CD8-positive, alpha-beta memory T cell (primary cell): ENCODE measurements around the gene TECTA. TPM values are rescaled to one million over a fixed set of nuclear protein-coding genes. Genes with fewer than 3 reads are reported as not detected.

Experiments
- CTCF ChIA-PET: fragments of 350-600 bp; sonication (Branson Sonifier 250); formaldehyde crosslinking; loops from one replicate; lab custom pipeline; 2021; ENCODE audit warnings: antibody characterized with exemption; lab: Charles Lee
- POLR2A ChIA-PET: fragments of 350-600 bp; sonication (Branson Sonifier 250); formaldehyde crosslinking; loops from one replicate; lab custom pipeline; 2021; ENCODE audit warnings: antibody characterized with exemption; lab: Charles Lee
- DNase-seq, 5 donors: peaks; one replicate each; pipeline versions ENCODE4 v3.0.0 to v3.0.0-alpha.2; 2020 to 2022; ENCODE audit warnings: mixed read lengths in 1 of 5
- H3K27ac ChIP-seq: one replicate; pipeline ENCODE4 v1.7.0; 2013; ENCODE audit warnings: low read depth, mild to moderate bottlenecking, low read length, moderate library complexity
- H3K27me3 ChIP-seq: 2 replicates; pipeline ENCODE4 v1.7.0; 2013; ENCODE audit warnings: low read length, mild to moderate bottlenecking; ENCODE audit not compliant: insufficient read depth, poor library complexity, severe bottlenecking
- H3K36me3 ChIP-seq: 2 replicates; pipeline ENCODE4 v1.7.0; 2013; ENCODE audit warnings: mild to moderate bottlenecking, low read length, moderate library complexity; ENCODE audit not compliant: insufficient read depth
- H3K4me1 ChIP-seq: 2 replicates; pipeline ENCODE4 v1.7.0; 2013; ENCODE audit warnings: mild to moderate bottlenecking, low read length, moderate library complexity; ENCODE audit not compliant: insufficient read depth
- H3K4me3 ChIP-seq: 2 replicates; pipeline ENCODE4 v1.7.0; 2013; ENCODE audit warnings: mild to moderate bottlenecking, low read length
- H3K9me3 ChIP-seq: 2 replicates; pipeline ENCODE4 v1.7.0; 2013; ENCODE audit warnings: mild to moderate bottlenecking, low read length
- H3K27ac Mint-ChIP-seq, 8 donors: one replicate each; pipeline ENCODE4 v1.8.0; 2020 to 2021; ENCODE audit warnings: mixed read lengths in 8 of 8, mild to moderate bottlenecking in 6 of 8, inconsistent platforms in 3 of 8, moderate library complexity in 3 of 8
- H3K27me3 Mint-ChIP-seq, 2 donors: one replicate each; pipeline ENCODE4 v1.8.0; 2020 to 2021; ENCODE audit warnings: mixed read lengths in 2 of 2, mild to moderate bottlenecking in 1 of 2, moderate library complexity in 1 of 2
- H3K36me3 Mint-ChIP-seq, 3 donors: one replicate each; pipeline ENCODE4 v1.8.0; 2020 to 2021; ENCODE audit warnings: mixed read lengths in 3 of 3, inconsistent platforms in 1 of 3, mild to moderate bottlenecking in 1 of 3
- H3K4me1 Mint-ChIP-seq, 3 donors: one replicate each; pipeline ENCODE4 v1.8.0; 2020 to 2021; ENCODE audit warnings: mixed read lengths in 3 of 3, inconsistent platforms in 1 of 3, mild to moderate bottlenecking in 1 of 3
- H3K4me3 Mint-ChIP-seq, 7 donors: one replicate each; pipeline ENCODE4 v1.8.0; 2020 to 2021; ENCODE audit warnings: mixed read lengths in 7 of 7, mild to moderate bottlenecking in 6 of 7, moderate library complexity in 4 of 7, inconsistent platforms in 2 of 7
- H3K9me3 Mint-ChIP-seq, 5 donors: one replicate each; pipeline ENCODE4 v1.8.0; 2020 to 2022; ENCODE audit warnings: mixed read lengths in 5 of 5, mild to moderate bottlenecking in 3 of 5, moderate library complexity in 2 of 5, inconsistent platforms in 1 of 5
- polyA plus RNA-seq: library from polyadenylated mRNA; unstranded; fragments of 300-500 nt; fragmentation: Illumina TruSeq; gene quantifications from one replicate; pipeline ENCODE4 v1.2.3, GENCODE V29; 2021
- total RNA-seq, 2 experiments: library from RNA; stranded (reverse); gene quantifications; one replicate each; pipeline ENCODE4 v1.2.3, GENCODE V29; 2021

Gene TECTA
- total and polyA plus RNA-seq, 3 experiments from 2014 or later = 0.29 to 0.39 TPM; not detected in 1

- Mint-ChIP-seq H3K27me3 (no peaks in the 10 kb centered on the region), H3K4me3 (no peak overlapping the region), H3K36me3 (peaks cover 18 to 34% (median 26%) of the 10 kb centered on the region in 3 donors), H3K4me1 (peaks cover 4 to 10% (median 8%) of the 10 kb centered on the region in 3 donors), H3K9me3 (peaks cover 0 to 2% (median 0%) of the 10 kb centered on the region in 5 donors), H3K27ac (no peak overlapping the region)
- POLR2A ChIA-PET = no interaction called here
- DNase-seq = no peak
- Histone ChIP-seq H3K4me1 (peaks cover 11% of the 10 kb centered on the region), H3K4me3 (no peak overlapping the region), H3K27me3 (no peaks in the 10 kb centered on the region), H3K27ac (no peak overlapping the region), H3K9me3 (no peaks in the 10 kb centered on the region), H3K36me3 (peaks cover 4% of the 10 kb centered on the region)
- CTCF ChIA-PET = no interaction called here
These were observed 19.7 kb upstream of the TECTA start for GRCh38 chr11:121081321-121081720.

- ChIA-PET POLR2A (no interaction called here), CTCF (no interaction called here)
- H3K4me3 Mint-ChIP-seq = no peak overlapping the region
These were observed 18.8 kb upstream of the TECTA start for GRCh38 chr11:121082219-121082618.

GRCh38 chr11:121082670-121083069, 18.4 kb upstream of the TECTA start:
- H3K36me3 Mint-ChIP-seq = peaks cover 28 to 47% (median 35%) of the 10 kb centered on the region in 3 donors
- CTCF ChIA-PET = no interaction called here
- H3K27ac Mint-ChIP-seq = no peak overlapping the region
- peaks cover 4 to 10% (median 8%) of the 10 kb centered on the region in 3 donors for H3K4me1 Mint-ChIP-seq
- H3K4me3 Mint-ChIP-seq = no peak overlapping the region
- no peak for DNase-seq
- peaks cover 4% of the 10 kb centered on the region for H3K36me3 ChIP-seq
- H3K9me3 ChIP-seq = no peaks in the 10 kb centered on the region
- no peaks in the 10 kb centered on the region for H3K27me3 Mint-ChIP-seq
- POLR2A ChIA-PET = no interaction called here
- H3K4me1 ChIP-seq = peaks cover 11% of the 10 kb centered on the region
- no peaks in the 10 kb centered on the region for H3K27me3 ChIP-seq
- no peak overlapping the region for H3K27ac ChIP-seq
- H3K4me3 ChIP-seq = no peak overlapping the region
- H3K9me3 Mint-ChIP-seq = peaks cover 0 to 2% (median 0%) of the 10 kb centered on the region in 5 donors

More at GRCh38 chr11:121082219-121082618, 18.8 kb upstream of the TECTA start:
- Histone ChIP-seq H3K36me3 (peaks cover 4% of the 10 kb centered on the region), H3K4me3 (no peak overlapping the region), H3K27me3 (no peaks in the 10 kb centered on the region), H3K27ac (no peak overlapping the region), H3K4me1 (peaks cover 11% of the 10 kb centered on the region), H3K9me3 (no peaks in the 10 kb centered on the region)
- DNase-seq = no peak
- H3K27me3 Mint-ChIP-seq = no peaks in the 10 kb centered on the region
- H3K36me3 Mint-ChIP-seq = peaks cover 24 to 43% (median 30%) of the 10 kb centered on the region in 3 donors
- no peak overlapping the region for H3K27ac Mint-ChIP-seq
- peaks cover 0 to 2% (median 0%) of the 10 kb centered on the region in 5 donors for H3K9me3 Mint-ChIP-seq
- H3K4me1 Mint-ChIP-seq = peaks cover 4 to 10% (median 8%) of the 10 kb centered on the region in 3 donors

- POLR2A ChIA-PET = no interaction called here
- H3K9me3 ChIP-seq = no peaks in the 10 kb centered on the region
- CTCF ChIA-PET = no interaction called here
These were observed 14.2 kb upstream of the TECTA start for GRCh38 chr11:121086866-121087265.

GRCh38 chr11:121089566-121089965, 11.5 kb upstream of the TECTA start:
- H3K27ac Mint-ChIP-seq = no peak overlapping the region
- H3K36me3 Mint-ChIP-seq = peaks cover 25 to 37% (median 27%) of the 10 kb centered on the region in 3 donors
- ChIA-PET POLR2A (no interaction called here), CTCF (no interaction called here)
- no peaks in the 10 kb centered on the region for H3K27me3 Mint-ChIP-seq
- H3K4me1 Mint-ChIP-seq = no peaks in the 10 kb centered on the region
- no peak overlapping the region for H3K4me3 Mint-ChIP-seq
- Histone ChIP-seq H3K4me1 (no peaks in the 10 kb centered on the region), H3K36me3 (no peaks in the 10 kb centered on the region), H3K9me3 (no peaks in the 10 kb centered on the region), H3K4me3 (no peak overlapping the region), H3K27ac (no peak overlapping the region), H3K27me3 (no peaks in the 10 kb centered on the region)
- DNase-seq = no peak
- H3K9me3 Mint-ChIP-seq = no peaks in the 10 kb centered on the region

More at GRCh38 chr11:121086866-121087265, 14.2 kb upstream of the TECTA start:
- Mint-ChIP-seq H3K27ac (no peak overlapping the region), H3K4me1 (no peaks in the 10 kb centered on the region), H3K9me3 (no peaks in the 10 kb centered on the region), H3K4me3 (no peak overlapping the region), H3K27me3 (no peaks in the 10 kb centered on the region), H3K36me3 (peaks cover 30 to 44% (median 37%) of the 10 kb centered on the region in 3 donors)
- Histone ChIP-seq H3K4me1 (no peaks in the 10 kb centered on the region), H3K4me3 (no peak overlapping the region), H3K36me3 (no peaks in the 10 kb centered on the region), H3K27me3 (no peaks in the 10 kb centered on the region), H3K27ac (no peak overlapping the region)
- no peak for DNase-seq

GRCh38 chr11:121090145-121090721, 10.8 kb upstream of the TECTA start:
- no peak overlapping the region for H3K4me3 Mint-ChIP-seq
- CTCF ChIA-PET = no interaction called here
- no peak overlapping the region for H3K27ac Mint-ChIP-seq
- Histone ChIP-seq H3K27me3 (no peaks in the 10 kb centered on the region), H3K27ac (no peak overlapping the region), H3K9me3 (no peaks in the 10 kb centered on the region), H3K4me1 (no peaks in the 10 kb centered on the region), H3K4me3 (no peak overlapping the region), H3K36me3 (no peaks in the 10 kb centered on the region)
- no peak for DNase-seq
- H3K9me3 Mint-ChIP-seq = no peaks in the 10 kb centered on the region
- H3K36me3 Mint-ChIP-seq = peaks cover 25 to 33% (median 27%) of the 10 kb centered on the region in 3 donors
- H3K27me3 Mint-ChIP-seq = no peaks in the 10 kb centered on the region
- POLR2A ChIA-PET = no interaction called here
- H3K4me1 Mint-ChIP-seq = no peaks in the 10 kb centered on the region

- Histone ChIP-seq H3K4me1 (no peaks in the 10 kb centered on the region), H3K27ac (no peak overlapping the region), H3K9me3 (no peaks in the 10 kb centered on the region), H3K36me3 (no peaks in the 10 kb centered on the region), H3K27me3 (no peaks in the 10 kb centered on the region), H3K4me3 (no peak overlapping the region)
- Mint-ChIP-seq H3K4me3 (no peak overlapping the region), H3K27ac (peak overlapping the region in 1 of 8 donors; percentile 35), H3K27me3 (no peaks in the 10 kb centered on the region), H3K4me1 (no peaks in the 10 kb centered on the region), H3K9me3 (no peaks in the 10 kb centered on the region), H3K36me3 (peaks cover 15 to 20% (median 20%) of the 10 kb centered on the region in 3 donors)
- ChIA-PET POLR2A (no interaction called here), CTCF (no interaction called here)
- no peak for DNase-seq
These were observed 9.4 kb upstream of the TECTA start for GRCh38 chr11:121091492-121092152.

GRCh38 chr11:121095561-121095960, 5.5 kb upstream of the TECTA start:
- Histone ChIP-seq H3K27ac (no peak overlapping the region), H3K27me3 (no peaks in the 10 kb centered on the region), H3K4me3 (no peak overlapping the region), H3K9me3 (no peaks in the 10 kb centered on the region), H3K4me1 (no peaks in the 10 kb centered on the region), H3K36me3 (no peaks in the 10 kb centered on the region)
- Mint-ChIP-seq H3K9me3 (no peaks in the 10 kb centered on the region), H3K4me3 (no peak overlapping the region), H3K4me1 (no peaks in the 10 kb centered on the region), H3K36me3 (no peaks in the 10 kb centered on the region), H3K27me3 (peaks cover 0 to 2% of the 10 kb centered on the region in 2 donors), H3K27ac (no peak overlapping the region)
- ChIA-PET CTCF (no interaction called here), POLR2A (no interaction called here)
- DNase-seq = no peak
